Stomach (tissue), 4 donors: ENCODE results near the gene CAVIN1.

Experiments used
- EP300 ChIP-seq: sonication (generic); formaldehyde crosslinking; IDR thresholded peaks from one replicate; pipeline ENCODE4 v1.6.1; 2017; ENCODE audit warnings: antibody characterized with exemption
- POLR2A ChIP-seq, 4 donors: fragments of 450-650 bp; IDR thresholded peaks; one replicate each; pipeline ENCODE4 v1.6.1; 2016; ENCODE audit warnings: antibody characterized with exemption in 4 of 4, control low read depth in 2 of 4, mild to moderate bottlenecking in 1 of 4, moderate library complexity in 1 of 4
- POLR2AphosphoS5 ChIP-seq, 3 donors: sonication (generic); formaldehyde crosslinking; IDR thresholded peaks; one replicate each; pipeline ENCODE4 v1.6.1; 2016; ENCODE audit warnings: antibody characterized with exemption in 3 of 3
- TF ChIP-seq, protein P1 (sequence below), 7 experiments: fragments of 450-650 bp in 4 of 7; fragments of 200-600 bp in 3 of 7; sonication (generic) in 3 of 7; IDR thresholded peaks; one replicate each; pipeline ENCODE4 v1.5.1; 2016 to 2019; ENCODE audit warnings: antibody characterized with exemption in 7 of 7, control low read depth in 2 of 7, mild to moderate bottlenecking in 1 of 7

DNA sequence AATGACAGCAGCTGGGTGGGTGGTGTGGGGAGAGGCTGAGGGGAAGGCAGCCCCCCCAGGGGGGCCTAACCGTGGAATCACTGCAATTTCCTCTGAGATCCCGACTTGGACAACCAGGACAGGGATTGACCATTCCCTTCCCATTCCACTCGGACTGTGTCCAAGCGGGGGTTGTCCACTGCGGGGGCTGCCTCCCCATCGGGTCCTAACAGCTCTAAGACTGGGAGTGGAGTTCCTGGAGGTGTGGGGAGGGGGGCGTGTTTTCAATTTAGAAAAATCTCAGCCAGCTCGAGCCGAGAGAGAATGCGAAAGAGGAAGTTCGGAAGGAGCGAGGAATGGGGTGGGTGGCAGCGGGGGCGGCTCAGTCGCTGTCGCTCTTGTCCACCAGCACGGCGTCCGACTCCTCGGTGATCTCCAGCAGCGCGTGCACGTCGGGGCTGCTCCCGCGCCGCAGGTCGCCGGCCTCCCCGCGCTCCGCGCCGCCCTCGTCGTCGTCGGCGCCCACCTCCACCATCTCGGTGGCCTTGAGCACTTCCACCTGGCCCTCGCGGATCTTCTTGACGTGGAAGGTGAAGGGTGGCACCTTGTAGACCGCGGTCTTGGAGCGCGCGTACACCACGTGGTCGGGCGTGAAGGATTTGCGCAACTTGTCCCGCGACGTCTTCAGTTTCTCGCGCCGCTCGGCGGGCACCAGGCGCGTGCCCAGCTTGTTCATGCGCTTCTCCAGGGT, 18.6 kb downstream of the CAVIN1 start:
- TF ChIP-seq, protein P1, sequence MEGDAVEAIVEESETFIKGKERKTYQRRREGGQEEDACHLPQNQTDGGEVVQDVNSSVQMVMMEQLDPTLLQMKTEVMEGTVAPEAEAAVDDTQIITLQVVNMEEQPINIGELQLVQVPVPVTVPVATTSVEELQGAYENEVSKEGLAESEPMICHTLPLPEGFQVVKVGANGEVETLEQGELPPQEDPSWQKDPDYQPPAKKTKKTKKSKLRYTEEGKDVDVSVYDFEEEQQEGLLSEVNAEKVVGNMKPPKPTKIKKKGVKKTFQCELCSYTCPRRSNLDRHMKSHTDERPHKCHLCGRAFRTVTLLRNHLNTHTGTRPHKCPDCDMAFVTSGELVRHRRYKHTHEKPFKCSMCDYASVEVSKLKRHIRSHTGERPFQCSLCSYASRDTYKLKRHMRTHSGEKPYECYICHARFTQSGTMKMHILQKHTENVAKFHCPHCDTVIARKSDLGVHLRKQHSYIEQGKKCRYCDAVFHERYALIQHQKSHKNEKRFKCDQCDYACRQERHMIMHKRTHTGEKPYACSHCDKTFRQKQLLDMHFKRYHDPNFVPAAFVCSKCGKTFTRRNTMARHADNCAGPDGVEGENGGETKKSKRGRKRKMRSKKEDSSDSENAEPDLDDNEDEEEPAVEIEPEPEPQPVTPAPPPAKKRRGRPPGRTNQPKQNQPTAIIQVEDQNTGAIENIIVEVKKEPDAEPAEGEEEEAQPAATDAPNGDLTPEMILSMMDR (IDR thresholded peaks at IDR 0.05) = no peak
- TF ChIP-seq POLR2A (IDR thresholded peaks at IDR 0.05) = no peak
- no peak for TF ChIP-seq POLR2AphosphoS5 (IDR thresholded peaks at IDR 0.05)
- TF ChIP-seq EP300 = no peak
